HTR-8/SVneo (cell line): ENCODE results near the gene ARRDC3.
"Not testable (repeated sequence)": the region's sequence is repeated elsewhere in the genome, so short reads cannot be mapped to it uniquely, and the experiment has no call there.

ENCODE experiments used
- DNase-seq: peaks from one replicate; pipeline ENCODE4 v3.0.0; 2011; ENCODE audit warnings: low spot score, mixed read lengths; ENCODE audit not compliant: insufficient read length
- FAIRE-seq: peaks from 2 replicates; lab custom pipeline; 2011; peaks lifted over from hg19 to GRCh38; lab: Jason Lieb, UNC

The ARRDC3 gene

GRCh38 chr5:91386120-91386519 lies 3.0 kb upstream of the ARRDC3 start:
- no peak for DNase-seq
- FAIRE-seq, result no peak

- not testable (repeated sequence) for FAIRE-seq, DNase-seq
These were observed 2.5 kb upstream of the ARRDC3 start for GRCh38 chr5:91385596-91385995.

- FAIRE-seq (no peak), DNase-seq (peak; percentile 81)
These were observed 1.7 kb upstream of the ARRDC3 start for GRCh38 chr5:91384671-91385430.

GRCh38 chr5:91383956-91384300 lies 811 bp upstream of the ARRDC3 start:
- DNase-seq (no peak), FAIRE-seq (no peak)

- DNase-seq, result no peak
These were observed 539 bp downstream of the ARRDC3 start for GRCh38 chr5:91382530-91383026.

GRCh38 chr5:91381774-91382359 lies 1.2 kb downstream of the ARRDC3 start:
- DNase-seq, result peak; percentile 42
- no peak for FAIRE-seq

More at GRCh38 chr5:91382530-91383026, 539 bp downstream of the ARRDC3 start:
- no peak for FAIRE-seq

GRCh38 chr5:91381239-91381773 lies 1.8 kb downstream of the ARRDC3 start:
- FAIRE-seq, result no peak
- no peak for DNase-seq

- FAIRE-seq, result no peak
- DNase-seq, result peak; percentile 83
These were observed 2.5 kb downstream of the ARRDC3 start for GRCh38 chr5:91380491-91381238.

GRCh38 chr5:91379914-91380490 lies 3.1 kb downstream of the ARRDC3 start:
- DNase-seq, result peak; percentile 74
- peak; percentile 96 for FAIRE-seq

GRCh38 chr5:91379246-91379913 lies 3.7 kb downstream of the ARRDC3 start:
- FAIRE-seq (no peak), DNase-seq (no peak)

GRCh38 chr5:91378752-91379211 lies 4.3 kb downstream of the ARRDC3 start:
- DNase-seq, result no peak
- no peak for FAIRE-seq

- no peak for DNase-seq
- no peak for FAIRE-seq
These were observed 8.1 kb downstream of the ARRDC3 start for GRCh38 chr5:91374893-91375520.

GRCh38 chr5:91373600-91373999 lies 9.5 kb downstream of the ARRDC3 start:
- DNase-seq, result no peak
- no peak for FAIRE-seq

- FAIRE-seq (no peak), DNase-seq (no peak)
These were observed 10.1 kb downstream of the ARRDC3 start for GRCh38 chr5:91373006-91373405.

- FAIRE-seq (no peak), DNase-seq (no peak)
These were observed 13.6 kb downstream of the ARRDC3 start for GRCh38 chr5:91369480-91369879.

GRCh38 chr5:91367908-91368648 lies 15.0 kb downstream of the ARRDC3 start:
- DNase-seq (no peak), FAIRE-seq (no peak)

GRCh38 chr5:91367344-91367743 lies 15.8 kb downstream of the ARRDC3 start:
- DNase-seq (no peak), FAIRE-seq (no peak)

GRCh38 chr5:91366551-91366950 lies 16.6 kb downstream of the ARRDC3 start:
- FAIRE-seq, result no peak
- no peak for DNase-seq

- DNase-seq, result no peak
- no peak for FAIRE-seq
These were observed 17.6 kb downstream of the ARRDC3 start for GRCh38 chr5:91365498-91365897.
